GM19438 (cell line): ENCODE measurements around the gene MDC1.
"Not testable (repeated sequence)": the region's sequence is repeated elsewhere in the genome, so short reads cannot be mapped to it uniquely, and the experiment has no call there.

ENCODE experiments used
- ATAC-seq: cut with Tn5 transposase; IDR thresholded peaks from one replicate; pipeline ENCODE4 v1.9.1; 2021; ENCODE audit warnings: low read depth; ENCODE audit not compliant: unreplicated experiment

The MDC1 gene

DNA sequence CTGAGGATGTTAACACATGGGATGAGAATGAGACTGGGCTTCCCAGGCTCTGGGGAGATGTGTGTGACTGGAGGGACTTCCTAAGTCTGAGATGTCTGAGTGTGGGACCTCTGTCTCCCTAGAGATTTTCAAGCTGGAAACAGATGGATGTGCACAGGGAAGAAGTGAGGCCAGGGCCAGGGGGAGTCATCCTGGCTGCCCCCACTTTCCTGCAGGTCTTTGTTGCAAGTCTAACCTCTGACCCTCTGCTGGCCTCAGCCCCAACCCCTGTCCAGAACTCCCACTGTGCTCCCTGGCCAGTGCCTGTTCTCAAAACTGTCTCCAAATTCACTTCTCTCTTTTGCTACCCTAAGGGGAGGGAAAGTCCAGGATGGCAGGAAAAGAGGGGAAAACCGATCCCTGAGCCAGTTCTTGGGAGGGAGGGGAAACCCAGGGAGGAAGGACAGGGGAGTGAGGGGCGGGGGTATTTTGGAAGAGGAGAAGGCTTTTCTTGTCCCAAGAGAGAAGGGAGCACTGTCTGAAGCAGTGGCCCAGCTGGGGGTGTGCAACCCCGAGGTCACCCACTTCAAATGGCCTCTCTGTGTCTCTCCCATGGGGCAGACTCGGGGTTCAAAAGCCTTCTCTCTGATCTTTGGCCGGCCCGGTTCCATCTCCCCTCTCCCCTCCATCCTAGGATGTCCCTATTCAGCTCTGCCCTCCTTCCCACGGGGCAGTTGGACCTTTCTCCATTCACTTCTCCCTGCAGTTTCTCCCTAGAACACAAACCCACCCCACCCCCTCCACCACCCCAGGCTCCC, 33.7 kb downstream of the MDC1 start:
- no peak for ATAC-seq

DNA sequence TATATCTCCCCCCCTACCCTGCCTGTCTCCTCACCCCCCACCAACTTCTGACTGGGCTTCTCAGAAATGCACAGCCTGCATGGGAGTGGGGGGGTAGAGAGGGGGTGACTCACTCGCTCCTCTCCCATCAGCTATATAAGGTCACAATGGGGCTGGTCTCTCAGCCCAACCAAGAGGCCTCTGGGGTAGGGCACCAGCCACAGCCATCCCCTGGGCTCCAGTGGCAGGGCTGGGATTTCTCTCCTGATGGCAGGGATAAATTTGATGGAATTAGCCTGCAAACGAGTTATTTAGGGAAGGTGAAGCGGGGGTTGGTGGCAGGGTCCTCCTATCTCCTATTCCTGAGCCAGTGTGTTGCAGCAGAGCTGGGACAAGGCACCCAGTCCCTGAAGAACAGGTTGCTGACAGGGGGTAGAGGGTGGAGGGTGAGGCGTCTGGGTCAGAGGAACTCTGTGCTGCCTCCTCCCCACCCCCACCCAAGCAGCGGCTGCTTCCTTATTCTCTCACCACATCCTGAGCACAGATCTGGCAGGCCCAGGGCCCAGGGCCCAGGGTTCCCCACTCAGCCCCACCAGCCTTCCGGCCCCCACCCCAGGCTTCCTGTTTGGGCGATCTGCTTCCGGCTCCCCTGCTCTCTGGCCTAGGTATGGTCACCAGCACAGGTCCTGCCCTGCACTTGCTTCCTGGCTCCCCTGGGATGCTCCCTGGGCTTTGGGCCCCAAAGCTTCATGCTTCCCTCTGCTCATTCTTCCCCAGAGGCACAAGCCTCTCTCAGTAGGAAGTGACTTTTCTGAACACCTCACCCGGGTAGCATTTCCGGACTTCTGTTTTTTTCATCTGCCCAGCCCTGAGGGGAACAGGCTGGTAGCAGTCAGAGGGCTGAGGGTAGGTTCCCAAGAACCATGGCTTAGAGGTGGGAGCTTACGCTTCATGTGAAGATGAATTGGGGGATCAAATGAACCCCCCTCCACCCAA, 34.7 kb downstream of the MDC1 start:
- ATAC-seq = peak; percentile 43

DNA sequence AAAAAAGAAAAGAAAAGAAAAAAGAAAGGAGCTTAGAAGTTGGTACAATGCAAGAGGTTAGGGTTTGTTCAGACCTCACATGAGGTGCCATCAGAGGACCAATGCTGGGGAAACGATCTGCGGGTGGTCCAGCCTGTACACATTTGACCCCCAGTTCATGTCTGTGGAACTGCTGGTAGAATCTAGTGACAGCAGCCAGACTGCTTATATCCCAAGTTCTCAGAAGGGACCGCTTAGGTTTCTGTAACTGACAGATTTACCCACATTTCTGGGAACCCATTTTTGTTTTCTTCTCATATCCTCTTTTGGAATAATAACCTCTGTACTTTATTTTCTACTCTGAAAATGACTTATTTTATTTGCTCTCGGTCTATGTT, 35.3 kb downstream of the MDC1 start:
- ATAC-seq = no peak

DNA sequence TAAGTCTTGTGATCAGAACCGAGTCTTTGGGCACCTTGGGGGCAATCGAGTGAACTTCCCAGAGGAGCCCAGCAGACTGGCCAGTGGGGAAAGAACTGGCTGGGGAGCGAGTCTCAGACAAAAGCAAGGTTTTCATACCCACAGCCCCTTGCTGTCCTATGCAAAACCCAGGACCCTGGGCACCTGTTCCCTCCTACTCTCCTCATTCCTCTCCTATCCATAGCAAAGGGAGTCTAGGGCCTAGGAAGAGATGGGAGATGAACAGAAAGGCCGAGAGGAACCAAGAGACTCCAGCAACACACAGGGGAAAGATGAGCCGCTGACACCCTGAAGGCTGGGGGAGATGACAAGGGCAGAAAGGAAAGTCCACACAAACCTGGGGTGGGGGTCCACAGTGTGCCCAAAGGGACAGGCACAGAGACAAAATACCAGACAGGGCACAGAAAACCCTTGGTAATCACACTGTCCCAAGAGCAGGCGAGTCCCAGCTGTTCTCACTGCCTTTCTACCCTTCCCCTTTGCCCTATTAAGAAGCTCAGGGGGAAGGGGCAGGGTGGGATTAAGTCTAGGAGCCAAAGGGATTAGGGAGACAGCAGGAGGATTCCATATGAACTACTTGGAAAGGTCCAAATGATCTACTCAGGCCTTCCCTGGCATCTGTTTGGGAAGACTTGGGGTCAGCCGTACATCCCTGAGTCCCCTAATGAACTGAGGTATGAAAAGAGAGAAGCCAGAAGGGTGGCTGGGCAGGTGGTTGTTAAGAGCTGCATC, 37.1 kb downstream of the MDC1 start:
- ATAC-seq = no peak

DNA sequence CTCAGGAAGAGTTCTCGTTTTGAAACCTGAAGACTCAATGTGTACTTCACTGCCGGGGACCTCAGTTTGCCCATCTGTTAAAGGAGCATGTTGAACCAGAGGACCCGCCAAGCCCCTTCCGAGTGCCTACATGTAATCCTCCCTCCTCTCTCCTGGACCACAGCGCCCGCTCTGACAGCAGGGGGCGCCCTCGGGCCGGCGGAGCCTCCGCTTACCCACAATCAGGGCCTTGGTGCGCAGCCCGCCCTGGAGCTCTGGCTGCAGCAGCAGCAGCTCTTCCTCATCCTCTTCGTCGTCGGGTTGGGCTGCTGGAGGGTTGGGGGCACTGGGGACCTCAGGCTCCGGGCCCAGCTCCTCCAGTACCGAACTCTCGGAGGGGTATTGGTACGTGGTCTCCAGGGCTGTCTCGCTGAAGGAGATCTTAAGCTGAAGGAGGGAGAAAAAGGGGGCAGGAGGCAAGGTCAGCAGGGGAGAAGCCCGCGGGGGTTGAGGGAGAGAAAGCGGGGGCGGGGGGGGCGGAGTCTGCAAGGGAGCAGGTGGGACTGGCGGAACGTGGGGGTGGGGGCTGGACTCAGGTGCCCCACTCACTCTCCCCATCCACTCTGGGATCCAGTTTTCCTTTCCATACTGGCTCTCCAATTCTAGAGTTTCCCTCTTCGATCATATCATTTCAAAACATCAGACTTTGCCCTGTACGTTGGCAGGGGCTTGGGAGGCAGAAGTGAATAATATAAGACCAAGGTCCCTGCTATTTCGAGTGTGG, 37.9 kb downstream of the MDC1 start:
- no peak for ATAC-seq

DNA sequence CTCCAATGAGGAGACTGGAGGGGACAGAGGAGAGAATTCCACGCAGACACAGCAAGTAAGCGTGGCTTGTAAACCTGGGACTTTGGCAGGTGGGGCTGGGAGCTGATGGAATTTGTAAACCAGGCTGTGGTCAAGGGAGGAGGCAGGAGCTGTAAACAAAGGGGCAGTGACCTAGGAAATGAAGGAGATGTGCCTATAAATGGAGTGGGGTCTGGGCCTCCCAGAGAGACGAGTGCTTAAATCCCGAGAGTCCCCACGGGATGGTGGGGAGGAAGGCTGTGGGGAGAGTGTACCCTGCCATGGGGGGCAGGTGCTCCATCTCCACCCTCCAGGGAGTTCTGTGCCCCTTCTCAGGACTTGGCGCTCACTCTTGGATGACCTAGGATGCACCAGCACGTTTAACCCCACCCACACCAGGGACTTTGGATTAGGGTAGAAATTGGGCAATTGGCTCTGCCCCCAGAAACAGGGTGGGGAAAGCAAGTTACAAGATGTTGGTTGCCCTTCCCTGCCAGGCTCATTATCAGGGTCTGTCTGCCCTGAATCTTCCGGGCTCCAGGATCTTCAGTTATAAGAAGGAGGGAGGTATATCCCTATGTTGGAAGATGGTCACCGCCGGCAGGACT, 40.3 kb downstream of the MDC1 start:
- ATAC-seq = no peak

DNA sequence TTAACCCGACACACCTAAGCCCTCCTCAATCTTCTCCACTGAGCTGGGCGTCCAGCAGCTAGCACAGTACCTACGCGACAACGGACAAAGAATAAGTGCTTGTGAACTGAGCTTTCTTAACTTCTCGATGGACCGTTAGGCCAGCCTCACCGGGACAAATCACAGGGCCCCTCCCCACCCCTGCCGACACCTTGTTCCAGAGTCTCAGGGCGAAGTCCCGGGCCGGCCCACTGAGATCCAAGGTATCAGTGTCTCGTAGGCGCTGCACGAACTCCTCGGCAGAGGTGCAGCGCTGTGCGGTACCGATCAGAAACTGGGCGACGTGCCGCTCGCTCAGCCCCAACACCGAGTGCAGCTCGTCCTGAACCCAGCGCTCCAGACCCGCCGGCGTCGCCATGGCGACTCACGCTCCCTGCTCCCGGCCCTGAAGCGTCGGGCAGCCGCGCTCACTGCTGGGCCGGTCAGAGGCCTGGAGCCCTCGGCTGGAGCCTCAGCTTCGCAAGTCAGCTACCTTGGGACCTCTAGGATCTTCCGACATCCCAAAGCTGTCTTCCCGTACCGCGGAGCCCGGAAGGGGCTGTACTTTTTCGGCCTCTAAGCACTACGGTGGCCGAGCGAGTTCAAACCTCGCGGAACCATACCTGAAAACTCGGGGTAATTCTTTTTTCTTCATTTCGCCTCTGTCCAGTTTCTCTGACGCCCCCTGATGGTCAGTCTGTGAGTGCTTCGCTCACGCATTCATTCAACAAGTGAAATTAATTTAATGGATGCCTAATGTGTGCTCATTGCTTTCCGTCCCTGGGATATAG, 44.4 kb downstream of the MDC1 start, which contains the start of gene DHX16:
DHX16 (minus strand) TSS at position 562 of the 809 bp plus-strand sequence; CDS start at position 397, 165 bp downstream.
- peak; percentile 58 for ATAC-seq

DNA sequence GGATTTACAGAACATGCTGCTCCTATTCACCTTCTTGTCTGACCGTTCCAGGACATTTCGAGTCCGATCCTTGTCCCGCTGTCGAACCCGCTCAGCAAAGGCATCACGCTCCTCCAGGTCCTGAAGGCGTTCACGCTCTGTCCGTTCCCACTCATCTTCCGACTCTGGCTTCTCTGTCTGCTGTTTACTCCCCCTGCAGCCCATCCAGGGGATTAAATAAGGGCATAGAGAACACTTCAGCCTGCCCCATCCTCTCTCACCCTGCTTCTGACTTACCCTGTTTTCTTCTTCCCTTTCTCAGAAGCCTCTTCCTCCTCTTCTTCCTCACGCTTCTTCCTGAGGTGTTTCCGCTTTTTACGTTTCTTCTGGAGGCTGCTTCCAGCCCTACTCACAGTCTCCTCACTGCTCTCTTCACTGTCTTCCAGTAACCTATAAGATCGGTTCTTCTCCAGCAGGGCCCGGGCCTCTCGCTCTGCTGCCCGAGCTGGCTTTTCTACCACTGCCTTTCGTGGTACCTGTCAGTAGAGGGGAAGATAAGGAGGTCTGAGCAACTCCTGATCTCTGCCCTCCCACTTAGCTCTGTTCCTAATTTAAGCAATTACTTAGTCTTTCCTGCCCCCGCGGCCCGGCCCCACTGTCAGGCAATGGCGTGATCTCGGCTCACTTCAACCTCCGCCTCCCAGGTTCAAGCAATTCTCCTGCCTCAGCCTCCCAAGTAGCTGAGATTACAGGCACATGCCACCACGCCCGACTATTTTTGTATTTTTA, 46.1 kb downstream of the MDC1 start:
- no peak for ATAC-seq

DNA sequence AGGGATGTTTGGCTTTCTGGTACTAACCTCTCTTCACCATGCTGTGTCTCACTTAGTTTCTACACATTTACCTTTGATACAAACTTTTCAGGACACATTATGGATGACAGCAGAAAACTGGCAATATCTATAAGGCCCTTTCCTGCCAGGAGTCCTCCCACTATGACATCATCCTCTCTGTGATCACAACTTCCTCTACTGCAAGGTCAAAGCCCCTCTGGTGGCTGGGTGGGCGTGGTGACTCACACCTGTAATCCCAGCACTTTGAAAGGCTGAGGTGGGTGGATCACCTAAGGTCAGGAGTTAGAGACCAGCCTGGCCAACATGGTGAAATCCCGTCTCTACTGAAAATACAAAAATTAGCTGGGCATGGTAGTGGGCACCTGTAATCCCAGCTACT, 50.8 kb downstream of the MDC1 start:
- ATAC-seq = not testable (repeated sequence)

DNA sequence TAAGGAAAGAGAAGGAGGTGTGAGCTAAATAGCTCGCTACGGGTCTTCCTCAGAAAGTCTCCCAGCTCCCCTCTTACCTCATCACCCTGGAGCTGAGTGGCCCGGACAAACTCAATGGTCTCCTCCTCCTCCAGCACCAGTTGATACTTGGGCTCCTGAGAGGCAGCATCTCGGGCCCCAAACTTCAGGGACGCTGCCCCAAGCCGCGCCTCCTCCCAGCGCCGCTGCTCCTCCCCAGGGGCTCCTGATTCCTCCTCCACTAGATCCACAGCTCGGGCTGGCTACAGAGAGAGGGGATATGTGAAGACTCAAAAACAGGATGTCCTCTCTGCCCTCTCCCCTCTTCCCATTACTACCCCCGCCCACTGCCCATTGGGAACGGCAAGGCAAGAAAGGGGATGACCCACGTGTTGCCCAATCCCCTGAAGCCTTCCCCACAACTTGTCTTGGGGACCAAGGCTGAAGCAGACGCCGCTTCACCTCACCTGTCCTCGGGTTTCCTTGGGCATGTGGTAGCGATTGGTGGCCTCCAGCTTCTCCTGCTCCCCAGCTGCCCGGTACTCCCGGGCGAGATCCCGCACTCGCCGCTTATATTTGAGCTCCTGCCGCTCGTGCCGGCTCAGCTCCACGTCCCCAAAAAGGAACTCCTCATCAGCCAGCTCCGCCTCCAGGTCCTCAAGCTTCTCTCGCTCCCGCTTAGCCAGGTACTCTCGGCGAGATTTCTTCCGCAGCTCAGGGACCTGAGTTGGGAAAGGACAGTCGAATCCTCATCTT, 51.9 kb downstream of the MDC1 start:
- ATAC-seq = no peak

DNA sequence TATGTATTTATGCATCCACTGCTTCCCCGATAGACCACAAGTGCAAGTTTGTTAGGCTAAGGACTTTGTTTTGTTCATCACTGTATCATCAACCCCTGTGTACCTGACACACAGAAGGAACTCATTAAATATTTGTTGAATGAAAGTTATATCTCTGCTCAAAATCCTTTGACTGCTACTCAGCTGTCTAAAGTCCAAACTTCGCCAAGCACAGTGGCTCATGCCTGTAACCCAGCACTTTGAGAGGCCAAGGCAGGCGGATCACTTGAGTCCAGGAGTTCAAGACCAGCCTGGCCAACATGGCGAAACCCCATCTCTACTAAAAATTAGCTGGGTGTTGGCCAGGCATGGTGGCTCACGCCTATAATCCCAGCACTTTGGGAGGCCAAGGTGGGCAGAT, 59.2 kb downstream of the MDC1 start:
- not testable (repeated sequence) for ATAC-seq

DNA sequence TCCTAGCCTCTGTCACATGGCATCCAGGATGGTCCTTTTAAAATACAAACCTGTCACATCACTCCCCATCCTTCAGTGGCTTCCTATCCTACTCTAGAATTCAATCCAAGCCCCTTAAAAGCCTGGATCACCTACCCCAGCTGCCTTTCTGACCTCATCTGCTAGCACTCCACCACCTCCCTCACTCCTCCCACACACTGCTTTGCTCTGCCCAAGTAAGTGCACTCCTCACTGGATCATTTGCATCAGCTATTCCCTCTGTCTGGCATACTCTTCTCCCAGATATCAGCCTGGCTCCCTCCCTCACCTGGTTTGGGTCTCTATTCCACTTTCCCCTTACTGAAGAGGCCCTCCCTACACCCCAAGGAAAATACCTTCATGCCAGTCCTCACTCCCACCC, 59.6 kb downstream of the MDC1 start:
- no peak for ATAC-seq

DNA sequence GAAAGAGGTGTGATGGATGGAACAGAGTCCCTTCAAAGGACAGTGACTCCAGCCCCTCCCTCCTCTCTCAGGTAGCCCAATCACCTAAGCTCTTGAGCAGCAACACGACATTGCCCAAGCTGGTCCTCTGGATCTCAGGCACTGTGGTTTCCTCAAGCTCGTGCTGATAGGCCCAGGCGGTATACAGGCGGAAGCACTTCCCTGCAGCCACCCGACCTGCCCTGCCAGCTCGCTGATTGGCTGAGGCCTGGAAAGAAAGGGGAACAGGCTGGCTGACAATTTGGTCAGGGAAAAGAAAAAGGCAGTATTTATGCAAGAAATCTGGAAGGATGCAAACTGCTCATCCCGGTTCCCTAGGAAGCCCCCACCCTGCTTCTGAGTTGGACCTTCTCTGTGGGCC, 60.6 kb downstream of the MDC1 start:
- ATAC-seq = no peak

DNA sequence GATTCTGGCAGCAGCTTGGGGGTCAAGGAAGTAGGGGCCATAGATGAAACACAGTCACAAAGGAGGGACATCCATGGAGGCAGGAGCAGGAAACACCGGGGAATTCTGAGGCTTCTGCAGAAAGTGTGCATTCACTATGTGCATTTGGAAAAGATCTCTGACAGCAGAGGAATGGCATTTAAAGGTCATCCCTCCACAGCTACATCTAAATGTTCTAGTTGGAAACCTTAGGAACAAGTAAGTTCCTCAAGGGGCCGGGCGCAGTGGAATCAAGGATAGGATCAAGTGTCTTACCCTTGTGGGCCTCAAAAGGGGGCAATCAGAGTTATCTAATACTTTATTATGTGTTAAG, 61.4 kb downstream of the MDC1 start:
- ATAC-seq = no peak

DNA sequence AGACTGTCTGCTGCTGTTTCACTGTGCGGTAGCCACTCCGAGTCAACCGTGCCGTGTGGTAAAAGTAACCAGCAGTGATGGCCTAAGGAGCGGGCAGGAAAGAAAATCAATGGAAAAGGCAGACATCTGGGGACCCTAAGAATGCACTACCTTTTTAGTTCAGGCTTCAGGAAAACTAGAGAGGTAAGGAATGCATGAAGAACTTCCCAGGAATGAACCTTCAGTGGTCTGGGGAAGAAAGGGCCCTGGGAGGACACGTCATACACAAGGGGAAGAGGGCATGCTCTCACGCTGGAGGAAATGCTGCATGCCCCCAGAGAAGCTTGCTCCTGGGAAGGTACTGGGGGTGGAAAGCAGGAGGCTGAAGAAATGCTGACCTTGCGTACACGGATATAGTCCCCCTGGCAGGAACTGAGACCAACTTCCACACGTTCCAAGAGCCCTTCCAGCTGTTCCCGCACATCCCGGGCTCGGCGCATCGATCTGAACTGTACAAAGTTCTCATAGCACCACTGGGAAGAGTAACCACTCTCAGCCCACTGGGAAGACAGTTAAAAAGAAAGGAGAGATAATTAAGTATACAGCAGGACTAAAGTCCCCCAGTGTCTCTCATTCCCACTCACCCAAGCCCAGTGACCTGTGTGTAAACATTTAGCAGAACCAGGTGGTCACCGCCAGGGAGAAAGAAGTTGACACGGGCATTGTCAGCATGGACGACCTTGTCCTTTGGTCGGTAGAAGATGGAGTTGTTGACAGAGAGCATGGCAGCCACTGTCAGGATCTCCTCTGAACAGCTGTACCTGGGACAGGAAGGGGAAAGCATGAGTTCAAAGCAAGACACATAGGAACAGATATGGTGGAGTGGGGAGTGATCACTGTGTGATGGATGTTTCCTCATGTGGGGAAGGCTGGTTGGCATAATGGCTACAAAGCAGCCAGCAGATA, 62.0 kb downstream of the MDC1 start:
- ATAC-seq = no peak

DNA sequence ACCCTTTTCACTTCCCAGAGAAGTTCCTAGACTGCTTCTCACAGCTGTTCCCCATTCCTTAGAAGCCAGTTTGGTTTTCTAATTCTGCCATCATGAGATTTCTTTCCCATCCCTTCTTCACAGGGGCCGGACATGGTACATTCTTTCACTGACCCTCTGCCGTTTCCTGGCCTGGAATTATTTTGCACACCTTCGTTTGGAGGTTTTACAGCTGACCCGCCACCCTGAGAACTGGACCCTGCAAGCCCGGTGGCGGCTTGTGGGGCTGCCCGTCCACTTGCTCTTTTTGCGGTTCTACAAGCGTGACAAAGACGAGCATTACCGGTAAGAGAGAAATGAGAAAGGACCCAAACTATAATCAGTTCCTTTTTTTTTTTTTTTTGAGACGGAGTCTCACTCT, 65.9 kb downstream of the MDC1 start:
- no peak for ATAC-seq
